GM13977 (cell line): Measurements from ENCODE around the gene CPNE6.

Experiments
- DNase-seq: peaks from one replicate; pipeline ENCODE4 v3.0.0; 2012; ENCODE audit warnings: low spot score
- CTCF ChIP-seq: IDR thresholded peaks from 2 replicates; pipeline ENCODE4 v1.5.1; 2012; ENCODE audit warnings: mild to moderate bottlenecking, control low read depth; ENCODE audit not compliant: insufficient read depth; ENCODE audit errors: extremely low read depth, missing control alignments
- in situ Hi-C: fragments of 300-500 bp; cut with MboI; formaldehyde crosslinking; loops from one replicate; pipeline ENCODE4 v1.12.0; 2022; ENCODE audit warnings: low sequenced_read_pairs, low pct_unique_long_range_greater_than_20kb, mixed read lengths, inconsistent platforms; ENCODE audit not compliant: unreplicated experiment

CPNE6 gene

GRCh38 chr14:24077086-24077485 lies 5.7 kb downstream of the CPNE6 start:
- no peak for TF ChIP-seq CTCF
- no peak for DNase-seq
- in situ Hi-C loops, result loop anchor here (25.0 kb wide), 1 partner anchor 90 kb away; the partner anchor contains the start of gene DHRS4L2

- no peak for TF ChIP-seq CTCF
- no peak for DNase-seq
- in situ Hi-C loops, result loop anchor here (25.0 kb wide), 1 partner anchor 91 kb away; the partner anchor contains the start of gene DHRS4L2
Measured at GRCh38 chr14:24078146-24078545, 6.8 kb downstream of the CPNE6 start.

- no peak for DNase-seq
- TF ChIP-seq CTCF, result no peak
- in situ Hi-C loops, result loop anchor here (25.0 kb wide), 1 partner anchor 92 kb away; the partner anchor contains the start of gene DHRS4L2
Measured at GRCh38 chr14:24079491-24080141, 8.3 kb downstream of the CPNE6 start.

GRCh38 chr14:24080142-24080530 lies 8.8 kb downstream of the CPNE6 start:
- TF ChIP-seq CTCF, result no peak
- DNase-seq, result no peak
- in situ Hi-C loops, result loop anchor here (25.0 kb wide), 1 partner anchor 93 kb away; the partner anchor contains the start of gene DHRS4L2

GRCh38 chr14:24080888-24081738 lies 9.8 kb downstream of the CPNE6 start:
- in situ Hi-C loops, result loop anchor here (25.0 kb wide), 1 partner anchor 94 kb away; the partner anchor contains the start of gene DHRS4L2
- DNase-seq, result peak; percentile 91
- no peak for TF ChIP-seq CTCF

GRCh38 chr14:24081739-24082211 lies 10.4 kb downstream of the CPNE6 start:
- no peak for TF ChIP-seq CTCF
- in situ Hi-C loops, result loop anchor here (25.0 kb wide), 1 partner anchor 94 kb away; the partner anchor contains the start of gene DHRS4L2
- DNase-seq, result no peak
